Endothelial cell of umbilical vein (primary cell): ENCODE data around the gene BTG2.

Experiments
- POLR2A ChIP-seq: IDR thresholded peaks from 2 replicates; pipeline ENCODE4 v1.6.1; 2012; ENCODE audit warnings: low read depth, mild to moderate bottlenecking, control low read depth, low read length
- TF ChIP-seq, protein P1 (sequence below), 2 donors: IDR thresholded peaks; 1 replicate in 1 of 2; 2 replicates in 1 of 2; pipeline ENCODE4 v1.5.1; 2011; ENCODE audit warnings: low read length in 2 of 2, mild to moderate bottlenecking in 2 of 2, moderate library complexity in 2 of 2, control low read depth in 1 of 2, inconsistent platforms in 1 of 2, low read depth in 1 of 2; ENCODE audit not compliant: insufficient read depth in 1 of 2; ENCODE audit errors: extremely low read depth in 1 of 2

GRCh38 chr1:203342192-203342940, 37.0 kb downstream of the BTG2 start:
- no peak for TF ChIP-seq POLR2A
- TF ChIP-seq, protein P1, sequence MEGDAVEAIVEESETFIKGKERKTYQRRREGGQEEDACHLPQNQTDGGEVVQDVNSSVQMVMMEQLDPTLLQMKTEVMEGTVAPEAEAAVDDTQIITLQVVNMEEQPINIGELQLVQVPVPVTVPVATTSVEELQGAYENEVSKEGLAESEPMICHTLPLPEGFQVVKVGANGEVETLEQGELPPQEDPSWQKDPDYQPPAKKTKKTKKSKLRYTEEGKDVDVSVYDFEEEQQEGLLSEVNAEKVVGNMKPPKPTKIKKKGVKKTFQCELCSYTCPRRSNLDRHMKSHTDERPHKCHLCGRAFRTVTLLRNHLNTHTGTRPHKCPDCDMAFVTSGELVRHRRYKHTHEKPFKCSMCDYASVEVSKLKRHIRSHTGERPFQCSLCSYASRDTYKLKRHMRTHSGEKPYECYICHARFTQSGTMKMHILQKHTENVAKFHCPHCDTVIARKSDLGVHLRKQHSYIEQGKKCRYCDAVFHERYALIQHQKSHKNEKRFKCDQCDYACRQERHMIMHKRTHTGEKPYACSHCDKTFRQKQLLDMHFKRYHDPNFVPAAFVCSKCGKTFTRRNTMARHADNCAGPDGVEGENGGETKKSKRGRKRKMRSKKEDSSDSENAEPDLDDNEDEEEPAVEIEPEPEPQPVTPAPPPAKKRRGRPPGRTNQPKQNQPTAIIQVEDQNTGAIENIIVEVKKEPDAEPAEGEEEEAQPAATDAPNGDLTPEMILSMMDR (IDR thresholded peaks at IDR 0.05; ENCODE audit: extremely low read depth in 1 of 2, insufficient read depth in 1 of 2, low read depth in 1 of 2, low read length in 2 of 2): peak; percentile 67 to 88
